ENCODE results near the gene STARD7.
A peak's percentile ranks its signal among the peaks of the same experiment; 100 is the strongest.

The STARD7 gene

DNA sequence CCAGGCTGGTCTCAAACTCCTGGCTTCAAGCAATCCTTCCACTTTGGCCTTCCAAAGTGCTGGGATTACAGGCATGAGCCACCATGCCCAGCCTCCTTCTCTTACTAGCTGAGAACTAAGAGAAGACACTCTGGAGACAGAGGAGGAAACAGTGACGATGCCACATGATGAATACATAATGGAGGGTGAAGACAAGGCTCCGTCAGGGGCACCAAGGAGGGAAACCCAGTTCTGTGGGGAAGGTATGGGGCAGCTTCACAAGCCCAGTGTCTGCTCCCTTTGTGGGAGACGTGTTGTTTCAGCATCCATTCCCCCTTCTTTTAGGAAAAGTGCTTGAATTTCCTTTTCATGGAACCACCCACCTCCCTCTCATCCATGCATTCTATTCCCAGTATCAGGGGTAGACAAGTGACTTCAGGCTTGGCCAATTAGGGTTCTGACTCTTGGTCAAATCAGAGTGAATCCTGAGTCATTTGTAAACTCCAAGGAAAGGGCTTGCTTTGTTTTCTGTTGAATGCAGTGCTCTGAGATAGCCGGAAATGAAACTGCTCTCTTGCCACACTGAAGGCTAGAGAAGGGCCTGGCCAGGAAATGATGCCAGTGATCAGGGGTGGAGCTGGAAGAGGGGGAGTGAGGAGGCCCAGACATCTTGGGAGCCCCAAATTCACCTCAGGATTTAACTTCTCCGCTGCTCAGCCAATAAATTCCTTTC lies 33.4 kb upstream of the STARD7 start:
- DNase-seq (ENCODE audit: low read depth) = peak; percentile 90
- no peak overlapping the region for H3K4me3 ChIP-seq (replicated peaks; ENCODE audit: low read depth, low read length)
- TF ChIP-seq, protein P1, sequence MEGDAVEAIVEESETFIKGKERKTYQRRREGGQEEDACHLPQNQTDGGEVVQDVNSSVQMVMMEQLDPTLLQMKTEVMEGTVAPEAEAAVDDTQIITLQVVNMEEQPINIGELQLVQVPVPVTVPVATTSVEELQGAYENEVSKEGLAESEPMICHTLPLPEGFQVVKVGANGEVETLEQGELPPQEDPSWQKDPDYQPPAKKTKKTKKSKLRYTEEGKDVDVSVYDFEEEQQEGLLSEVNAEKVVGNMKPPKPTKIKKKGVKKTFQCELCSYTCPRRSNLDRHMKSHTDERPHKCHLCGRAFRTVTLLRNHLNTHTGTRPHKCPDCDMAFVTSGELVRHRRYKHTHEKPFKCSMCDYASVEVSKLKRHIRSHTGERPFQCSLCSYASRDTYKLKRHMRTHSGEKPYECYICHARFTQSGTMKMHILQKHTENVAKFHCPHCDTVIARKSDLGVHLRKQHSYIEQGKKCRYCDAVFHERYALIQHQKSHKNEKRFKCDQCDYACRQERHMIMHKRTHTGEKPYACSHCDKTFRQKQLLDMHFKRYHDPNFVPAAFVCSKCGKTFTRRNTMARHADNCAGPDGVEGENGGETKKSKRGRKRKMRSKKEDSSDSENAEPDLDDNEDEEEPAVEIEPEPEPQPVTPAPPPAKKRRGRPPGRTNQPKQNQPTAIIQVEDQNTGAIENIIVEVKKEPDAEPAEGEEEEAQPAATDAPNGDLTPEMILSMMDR (IDR thresholded peaks at IDR 0.05; ENCODE audit: low read length, missing control alignments) = no peak

DNA sequence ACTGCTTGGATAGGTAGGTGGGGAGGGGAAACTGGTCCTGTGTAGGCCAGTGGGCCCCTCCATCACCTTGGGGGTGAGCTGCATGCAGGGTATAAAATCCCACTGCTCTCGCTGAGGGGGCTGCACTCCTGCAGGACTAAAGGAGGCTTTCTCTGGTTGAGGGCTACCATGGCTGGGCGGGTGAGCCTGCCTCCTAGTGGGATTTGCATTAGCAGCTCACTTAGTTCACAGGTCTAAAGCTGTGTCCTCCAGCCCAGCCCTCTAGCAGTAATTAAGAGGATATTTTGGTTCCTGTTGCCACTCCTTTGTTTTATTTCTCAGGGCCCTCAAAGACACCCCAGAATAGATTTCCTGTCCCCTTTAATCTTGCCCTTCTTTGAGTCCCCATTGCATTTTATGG lies 32.6 kb upstream of the STARD7 start:
- no peak for DNase-seq (ENCODE audit: low read depth)
- TF ChIP-seq, protein P1 (IDR thresholded peaks at IDR 0.05; ENCODE audit: low read length, missing control alignments) = no peak
- H3K4me3 ChIP-seq (replicated peaks; ENCODE audit: low read depth, low read length) = no peak overlapping the region

DNA sequence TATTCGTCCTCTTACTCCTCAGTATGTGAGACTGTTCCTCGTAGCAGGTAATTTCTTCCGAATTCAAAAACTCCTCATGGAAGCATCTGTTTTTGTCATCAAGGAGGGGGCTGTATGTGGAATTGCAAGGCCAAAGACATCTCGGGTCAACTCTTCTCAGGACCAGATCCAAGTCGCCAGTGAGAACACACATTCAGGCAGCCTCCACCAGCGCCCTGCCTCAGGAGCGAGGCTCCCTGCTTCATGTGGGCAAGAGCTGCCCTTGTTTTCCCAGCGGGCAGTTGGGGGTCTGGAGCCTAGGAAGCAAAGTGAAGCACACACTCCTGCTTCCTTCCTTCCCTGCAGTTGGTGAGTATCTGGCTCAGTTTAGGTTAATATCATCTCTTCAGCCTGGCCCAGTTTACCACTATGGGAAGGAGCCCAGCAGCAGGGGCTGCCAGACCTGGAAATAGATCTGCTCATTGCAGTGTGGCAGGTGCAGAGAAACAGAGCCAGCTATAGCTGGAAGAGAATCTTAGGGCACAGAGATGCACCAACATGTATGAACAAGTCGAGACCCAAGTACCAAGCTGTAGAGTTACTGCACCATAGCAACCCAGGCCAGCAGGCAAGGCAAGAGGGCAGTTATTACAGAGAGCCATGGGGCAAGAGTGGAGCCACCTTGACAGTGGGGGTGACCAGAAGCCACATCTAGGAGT lies 31.9 kb upstream of the STARD7 start:
- H3K4me3 ChIP-seq (replicated peaks; ENCODE audit: low read depth, low read length) = no peak overlapping the region
- TF ChIP-seq, protein P1 (IDR thresholded peaks at IDR 0.05; ENCODE audit: low read length, missing control alignments) = no peak
- DNase-seq (ENCODE audit: low read depth) = no peak

DNA sequence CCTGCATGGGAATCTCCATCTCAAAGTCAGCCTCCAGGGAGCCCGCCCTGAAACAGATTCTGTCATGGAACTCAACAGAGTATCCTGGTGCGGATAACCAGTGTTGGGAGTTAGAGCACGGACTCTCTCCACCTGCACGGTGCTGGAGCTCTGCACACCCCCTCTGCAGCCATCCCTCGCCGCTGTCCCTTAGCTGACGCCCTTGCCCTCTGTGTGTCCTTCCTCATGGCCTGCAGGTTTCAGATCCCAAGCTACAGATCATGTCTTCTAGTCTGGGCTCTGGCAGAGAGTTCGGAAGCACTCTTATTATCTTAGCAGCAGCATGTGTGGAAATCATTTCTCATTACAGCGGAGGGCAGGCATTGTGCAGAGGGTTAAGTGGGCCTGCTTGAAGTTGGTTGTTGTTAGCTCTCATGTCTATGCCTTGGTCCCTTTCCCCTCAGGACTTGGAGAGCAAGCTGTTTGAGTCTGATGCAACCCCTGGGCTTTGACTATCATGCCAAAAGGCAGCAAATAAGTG lies 31.2 kb upstream of the STARD7 start:
- H3K4me3 ChIP-seq (replicated peaks; ENCODE audit: low read depth, low read length) = no peak overlapping the region
- no peak for DNase-seq (ENCODE audit: low read depth)
- TF ChIP-seq, protein P1 (IDR thresholded peaks at IDR 0.05; ENCODE audit: low read length, missing control alignments) = no peak

DNA sequence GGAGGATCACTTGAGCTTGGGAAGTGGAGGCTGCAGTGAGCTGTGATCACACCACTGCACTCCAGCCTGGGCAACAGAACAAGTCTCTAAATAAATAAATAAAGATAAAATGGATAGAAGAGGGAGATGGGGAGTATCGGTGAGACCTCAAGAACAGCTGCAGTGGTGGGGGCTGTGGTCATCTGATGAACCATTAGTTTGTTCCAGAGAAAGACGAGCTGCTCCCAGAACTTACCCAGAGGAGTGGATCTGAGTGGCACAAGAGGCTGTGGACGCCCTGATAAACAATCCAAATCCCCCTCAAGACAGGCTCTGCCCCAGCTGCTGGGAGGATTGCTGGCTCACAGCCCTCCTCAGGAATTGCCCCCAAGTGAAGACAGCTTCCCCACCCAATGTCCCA lies 30.5 kb upstream of the STARD7 start:
- H3K4me3 ChIP-seq (replicated peaks; ENCODE audit: low read depth, low read length) = no peak overlapping the region
- no peak for DNase-seq (ENCODE audit: low read depth)
- TF ChIP-seq, protein P1 (IDR thresholded peaks at IDR 0.05; ENCODE audit: low read length, missing control alignments) = no peak

DNA sequence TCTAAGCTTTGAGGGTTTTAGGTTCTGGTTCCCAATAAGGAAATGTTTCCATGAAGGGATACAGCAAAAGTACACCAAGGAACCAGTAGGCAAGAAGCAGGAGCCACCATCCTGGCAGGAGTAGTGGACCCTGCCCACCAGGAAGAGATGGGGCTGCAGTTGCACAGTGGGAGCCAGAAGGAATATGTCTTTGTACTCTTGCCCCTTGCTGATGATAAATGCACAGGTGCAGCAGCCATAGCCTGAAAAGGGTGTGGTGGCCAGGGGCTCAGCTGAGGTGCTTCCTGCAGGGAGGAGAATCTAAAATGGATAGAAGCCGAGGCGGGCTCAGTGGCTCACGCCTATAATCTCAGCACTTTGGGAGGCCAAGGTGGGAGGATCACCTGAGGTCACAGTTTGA lies 29.6 kb upstream of the STARD7 start:
- TF ChIP-seq, protein P1 (IDR thresholded peaks at IDR 0.05; ENCODE audit: low read length, missing control alignments) = no peak
- H3K4me3 ChIP-seq (replicated peaks; ENCODE audit: low read depth, low read length) = no peak overlapping the region
- no peak for DNase-seq (ENCODE audit: low read depth)
